Liver (tissue), 9 donors: ENCODE data around the gene CORO2A. TPM values are rescaled to one million over a fixed set of nuclear protein-coding genes. Genes with fewer than 3 reads are reported as not detected.

Experiments
- DNase-seq: peaks from one replicate; pipeline ENCODE4 v3.0.0-alpha.2; 2017; ENCODE audit warnings: low spot score
- H3K27ac ChIP-seq, 2 donors: one replicate each; pipeline ENCODE4 v1.7.0; 2013; ENCODE audit warnings: inconsistent platforms in 2 of 2, low read length in 2 of 2, control low read depth in 1 of 2, low read depth in 1 of 2, mild to moderate bottlenecking in 1 of 2
- H3K27me3 ChIP-seq, 4 donors: one replicate each; pipeline versions ENCODE4 v1.6.1 to v1.7.0; 2013; ENCODE audit warnings: low read length in 3 of 4, inconsistent platforms in 1 of 4, mild to moderate bottlenecking in 1 of 4, moderate library complexity in 1 of 4; ENCODE audit not compliant: control insufficient read depth in 4 of 4, insufficient read depth in 4 of 4
- H3K36me3 ChIP-seq, 4 donors: one replicate each; pipeline versions ENCODE4 v1.6.1 to v1.7.0; 2013; ENCODE audit warnings: low read length in 3 of 4, mild to moderate bottlenecking in 3 of 4, low read depth in 1 of 4, moderate library complexity in 1 of 4; ENCODE audit not compliant: control insufficient read depth in 4 of 4, insufficient read depth in 3 of 4
- H3K4me1 ChIP-seq, 4 donors: one replicate each; pipeline versions ENCODE4 v1.6.1 to v1.7.0; 2013; ENCODE audit warnings: low read length in 3 of 4, mild to moderate bottlenecking in 3 of 4, moderate library complexity in 1 of 4; ENCODE audit not compliant: control insufficient read depth in 4 of 4, insufficient read depth in 4 of 4
- H3K4me3 ChIP-seq, 3 donors: one replicate each; pipeline versions ENCODE4 v1.6.1 to v1.7.0; 2013; ENCODE audit warnings: low read length in 3 of 3, control low read depth in 1 of 3, low read depth in 1 of 3, mild to moderate bottlenecking in 1 of 3
- H3K9ac ChIP-seq, 2 donors: one replicate each; pipeline ENCODE4 v1.7.0; 2013; ENCODE audit warnings: low read length in 2 of 2, mild to moderate bottlenecking in 2 of 2, moderate library complexity in 2 of 2, control low read depth in 1 of 2, low read depth in 1 of 2
- H3K9me3 ChIP-seq, 4 donors: one replicate each; pipeline versions ENCODE4 v1.6.1 to v1.7.0; 2013; ENCODE audit warnings: low read length in 3 of 4; ENCODE audit not compliant: control insufficient read depth in 4 of 4
- CTCF ChIP-seq: fragments of 150-350 bp; IDR thresholded peaks from 2 replicates; pipeline ENCODE4 v1.5.1; 2017; ENCODE audit warnings: improper control_type of control experiment, low read depth, low read length; ENCODE audit not compliant: missing input control
- EGR1 ChIP-seq, 2 donors: IDR thresholded peaks; 2 replicates each; pipeline ENCODE4 v1.6.1; 2016 to 2018; ENCODE audit warnings: antibody characterized with exemption in 2 of 2, low read depth in 2 of 2
- FOXA2 ChIP-seq: IDR thresholded peaks from 2 replicates; pipeline ENCODE4 v1.6.1; 2016; ENCODE audit warnings: antibody characterized with exemption
- GABPA ChIP-seq, 2 donors: IDR thresholded peaks in 1 of 2; conservative IDR thresholded peaks in 1 of 2; 2 replicates each; pipeline ENCODE4 v1.6.1; 2016; ENCODE audit warnings: antibody characterized with exemption in 2 of 2, mild to moderate bottlenecking in 1 of 2, moderate library complexity in 1 of 2
- HNF4A ChIP-seq, 2 donors: conservative IDR thresholded peaks; 2 replicates each; pipeline ENCODE4 v1.6.1; 2016; ENCODE audit warnings: antibody characterized with exemption in 2 of 2, mild to moderate bottlenecking in 2 of 2
- HNF4G ChIP-seq: IDR thresholded peaks from 2 replicates; pipeline ENCODE4 v1.6.1; 2016; ENCODE audit warnings: antibody characterized with exemption
- JUND ChIP-seq, 2 donors: IDR thresholded peaks; 2 replicates each; pipeline ENCODE4 v1.6.1; 2016; ENCODE audit warnings: antibody characterized with exemption in 2 of 2
- RAD21 ChIP-seq, 2 donors: IDR thresholded peaks; 2 replicates each; pipeline ENCODE4 v1.6.1; 2016; ENCODE audit warnings: antibody characterized with exemption in 2 of 2, mild to moderate bottlenecking in 2 of 2
- RXRA ChIP-seq, 2 donors: IDR thresholded peaks; 2 replicates each; pipeline ENCODE4 v1.6.1; 2017 to 2018; ENCODE audit warnings: antibody characterized with exemption in 2 of 2, mild to moderate bottlenecking in 1 of 2
- SP1 ChIP-seq: IDR thresholded peaks from 2 replicates; pipeline ENCODE4 v1.6.1; 2018; ENCODE audit warnings: antibody characterized with exemption, mild to moderate bottlenecking
- TAF1 ChIP-seq: conservative IDR thresholded peaks from 2 replicates; pipeline ENCODE4 v1.6.1; 2016; ENCODE audit warnings: antibody characterized with exemption, mild to moderate bottlenecking
- YY1 ChIP-seq: IDR thresholded peaks from 2 replicates; pipeline ENCODE4 v1.6.1; 2016; ENCODE audit warnings: antibody characterized with exemption, mild to moderate bottlenecking
- ZBTB33 ChIP-seq: IDR thresholded peaks from 2 replicates; pipeline ENCODE4 v1.6.1; 2016; ENCODE audit warnings: antibody characterized with exemption
- WGBS: extraction: QIAGEN DNeasy Blood & Tissue Kit; methylation state at CpG from one replicate; pipeline ENCODE4 v1.1.7; 2013; 5-methylcytosine and 5-hydroxymethylcytosine counted together
- polyA plus RNA-seq, 2 donors: library from polyadenylated mRNA; stranded (reverse) in 1 of 2; unstranded in 1 of 2; fragments of 200-250 nt in 1 of 2; fragments of >200 nt in 1 of 2; fragmentation: Nextera tagmentation in 1 of 2; extraction: Ambion mirVana in 1 of 2; gene quantifications; one replicate each; pipeline versions ENCODE4 v1.2.1 to v1.2.3, GENCODE V29; 2013 to 2015
- total RNA-seq, 2 donors: library from RNA; depleted of rRNA; stranded (reverse); fragments of >200 nt; gene quantifications; one replicate each; pipeline ENCODE4 v1.2.3, GENCODE V29; 2014
- TF ChIP-seq, protein P1 (sequence below): IDR thresholded peaks from 2 replicates; pipeline ENCODE4 v1.6.1; 2016; ENCODE audit warnings: antibody characterized with exemption
- TF ChIP-seq, protein P2 (sequence below): IDR thresholded peaks from 2 replicates; pipeline ENCODE4 v1.6.1; 2016; ENCODE audit warnings: antibody characterized with exemption
- donor health status: healthy.
- donor health status: healthy.
- donor health status: healthy.
- donor health status: healthy.
- donor health status: healthy.

The CORO2A gene
- total and polyA plus RNA-seq, 4 donors: 1.2 to 2.8 (median 1.4) TPM

- H3K9ac ChIP-seq: no peak overlapping the region
- DNase-seq: no peak
- no peaks in the 10 kb centered on the region for H3K27me3 ChIP-seq
- WGBS: 91% methylated on average over 6 of the region's 6 CpGs
- H3K27ac ChIP-seq: no peak overlapping the region
- H3K4me1 ChIP-seq: peaks cover 5 to 13% (median 11%) of the 10 kb centered on the region in 4 donors
- TF ChIP-seq JUND (IDR thresholded peaks at IDR 0.05): no peak
- no peak for TF ChIP-seq ZBTB33
- no peak for TF ChIP-seq RAD21 (IDR thresholded peaks at IDR 0.05)
- TF ChIP-seq YY1: no peak
- TF ChIP-seq FOXA2: no peak
- TF ChIP-seq, protein P1, sequence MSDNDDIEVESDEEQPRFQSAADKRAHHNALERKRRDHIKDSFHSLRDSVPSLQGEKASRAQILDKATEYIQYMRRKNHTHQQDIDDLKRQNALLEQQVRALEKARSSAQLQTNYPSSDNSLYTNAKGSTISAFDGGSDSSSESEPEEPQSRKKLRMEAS: no peak
- TF ChIP-seq HNF4G: no peak
- no peak for TF ChIP-seq SP1
- no peak for TF ChIP-seq HNF4A (conservative IDR thresholded peaks at IDR 0.05)
- no peak for TF ChIP-seq RXRA (IDR thresholded peaks at IDR 0.05)
- no peak for TF ChIP-seq TAF1
- TF ChIP-seq, protein P2, sequence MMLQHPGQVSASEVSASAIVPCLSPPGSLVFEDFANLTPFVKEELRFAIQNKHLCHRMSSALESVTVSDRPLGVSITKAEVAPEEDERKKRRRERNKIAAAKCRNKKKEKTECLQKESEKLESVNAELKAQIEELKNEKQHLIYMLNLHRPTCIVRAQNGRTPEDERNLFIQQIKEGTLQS: no peak
- no peak for TF ChIP-seq EGR1 (IDR thresholded peaks at IDR 0.05; ENCODE audit: low read depth in 2 of 2)
- TF ChIP-seq GABPA (IDR thresholded peaks at IDR 0.05 in 1 of 2, conservative IDR thresholded peaks at IDR 0.05 in 1 of 2): no peak
- no peaks in the 10 kb centered on the region for H3K9me3 ChIP-seq
- no peak overlapping the region for H3K4me3 ChIP-seq
- H3K36me3 ChIP-seq: no peaks in the 10 kb centered on the region
These were observed 8.1 kb downstream of the CORO2A start for GRCh38 chr9:98184326-98184725.

GRCh38 chr9:98182889-98183599 lies 9.4 kb downstream of the CORO2A start:
- TF ChIP-seq HNF4A (conservative IDR thresholded peaks at IDR 0.05) (peak; percentile 78 to 80), TAF1 (no peak), RXRA (IDR thresholded peaks at IDR 0.05) (peak in 1 of 2 donors; percentile 3)
- Histone ChIP-seq H3K4me1 (peaks cover 5 to 13% (median 11%) of the 10 kb centered on the region in 4 donors), H3K9ac (no peak overlapping the region), H3K27me3 (no peaks in the 10 kb centered on the region), H3K9me3 (no peaks in the 10 kb centered on the region), H3K36me3 (no peaks in the 10 kb centered on the region), H3K4me3 (no peak overlapping the region), H3K27ac (no peak overlapping the region)
- no peak for DNase-seq
- 51% methylated on average over 9 of the region's 9 CpGs for WGBS

DNA sequence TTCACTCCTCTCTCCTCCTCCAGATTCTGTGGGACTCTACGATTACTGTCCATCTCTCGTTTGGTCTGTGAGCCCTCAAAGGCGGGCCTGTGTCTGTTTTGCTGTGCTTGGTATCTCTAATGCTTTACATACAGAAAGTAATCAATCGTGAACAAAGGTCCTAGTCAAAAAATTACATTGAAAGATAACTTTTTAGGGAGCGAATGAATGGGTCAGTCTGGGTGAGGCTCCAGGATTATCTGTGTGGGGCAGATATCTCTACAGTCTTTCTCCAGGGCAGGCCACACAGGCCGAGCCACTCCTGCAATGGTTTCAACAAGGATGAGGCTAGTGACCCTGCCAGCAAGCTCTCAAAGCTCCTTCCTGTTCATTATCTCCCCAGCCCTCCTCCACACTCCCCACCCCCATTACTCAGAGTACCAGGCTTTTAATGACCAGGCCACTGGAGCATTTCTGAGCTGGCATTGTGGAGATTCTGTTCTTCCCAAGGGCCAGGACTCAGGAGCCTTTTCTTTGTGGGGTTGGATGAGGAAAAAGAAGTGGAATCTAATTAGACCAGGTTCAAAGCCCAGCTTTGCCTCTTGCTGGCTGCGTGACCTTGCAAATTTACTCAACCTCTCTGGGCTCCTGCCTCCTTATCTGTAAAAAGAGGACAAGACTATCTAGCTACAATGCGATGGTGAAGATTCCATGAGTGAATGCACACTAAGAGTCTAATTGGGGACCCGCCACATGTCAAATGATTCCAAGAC lies 10.2 kb downstream of the CORO2A start:
- H3K27me3 ChIP-seq: no peaks in the 10 kb centered on the region
- H3K27ac ChIP-seq: no peak overlapping the region
- TF ChIP-seq GABPA (IDR thresholded peaks at IDR 0.05 in 1 of 2, conservative IDR thresholded peaks at IDR 0.05 in 1 of 2) (no peak), YY1 (no peak), CTCF (no peak)
- no peaks in the 10 kb centered on the region for H3K9me3 ChIP-seq
- no peak overlapping the region for H3K9ac ChIP-seq
- peaks cover 5 to 13% (median 11%) of the 10 kb centered on the region in 4 donors for H3K4me1 ChIP-seq
- WGBS: 78% methylated on average over 9 of the region's 9 CpGs
- no peaks in the 10 kb centered on the region for H3K36me3 ChIP-seq
- no peak overlapping the region for H3K4me3 ChIP-seq
- DNase-seq: no peak
